GM19351 (cell line): ENCODE data around the gene KCNIP3.
"Not testable (repeated sequence)": the region's sequence is repeated elsewhere in the genome, so short reads cannot be mapped to it uniquely, and the experiment has no call there.

ENCODE experiments used
- ATAC-seq: cut with Tn5 transposase; IDR thresholded peaks from one replicate; pipeline ENCODE4 v1.9.1; 2021; ENCODE audit warnings: mild to moderate bottlenecking, moderate library complexity; ENCODE audit not compliant: unreplicated experiment

Gene KCNIP3

DNA sequence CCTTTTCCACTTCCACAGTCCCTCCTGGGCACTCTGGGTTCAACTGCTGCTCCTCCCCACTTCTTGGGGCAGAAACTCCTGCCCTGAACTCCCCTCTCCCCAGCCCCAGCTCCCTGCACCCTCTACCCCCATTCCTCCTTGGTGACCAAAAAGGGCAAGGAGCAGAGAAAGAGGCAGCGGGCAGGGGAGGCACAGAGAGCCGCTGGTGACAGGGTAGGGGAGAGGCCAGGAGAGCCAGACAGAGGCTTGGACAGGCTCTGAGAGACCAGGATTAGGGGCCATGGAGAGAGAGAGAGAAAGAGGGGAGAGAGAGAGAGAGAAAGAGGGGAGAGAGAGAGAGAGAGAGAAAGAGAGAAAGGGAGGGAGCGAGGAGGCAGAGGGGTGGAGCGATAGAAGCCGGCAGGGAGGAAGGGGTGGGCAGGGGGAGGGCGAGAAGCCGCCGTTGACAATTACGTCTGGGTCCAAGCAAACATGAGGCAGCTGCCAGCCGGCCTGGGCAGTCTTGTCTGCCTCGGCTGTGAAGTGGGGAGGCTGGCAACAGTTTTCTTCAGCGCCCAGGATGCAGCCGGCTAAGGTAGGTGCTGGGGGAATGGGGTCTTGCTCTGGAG lies at the start of gene KCNIP3:
KCNIP3 (plus strand) TSS at position 468 of the 608 bp plus-strand sequence; CDS start at position 560, 92 bp downstream.
- no peak for ATAC-seq

DNA sequence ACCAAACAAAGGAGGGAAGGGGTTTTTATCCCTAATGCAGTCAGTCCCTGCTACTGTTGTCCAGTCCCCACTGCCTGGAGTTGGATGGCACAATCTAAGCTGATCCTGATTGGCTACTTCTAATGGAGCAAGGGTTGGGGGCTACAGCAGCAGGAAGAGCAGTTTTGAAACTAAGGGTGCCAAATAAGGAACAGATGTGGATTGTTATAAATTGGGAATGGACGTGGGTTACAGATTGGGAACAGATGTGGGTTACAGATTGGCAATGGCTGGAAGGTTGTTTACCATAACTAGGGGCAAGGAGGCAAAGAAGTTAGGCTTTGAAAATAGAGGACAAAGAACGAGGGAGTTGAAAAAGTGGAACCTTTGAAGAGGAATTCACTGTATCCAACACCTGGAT lies 38.9 kb upstream of the KCNIP3 start:
- no peak for ATAC-seq

DNA sequence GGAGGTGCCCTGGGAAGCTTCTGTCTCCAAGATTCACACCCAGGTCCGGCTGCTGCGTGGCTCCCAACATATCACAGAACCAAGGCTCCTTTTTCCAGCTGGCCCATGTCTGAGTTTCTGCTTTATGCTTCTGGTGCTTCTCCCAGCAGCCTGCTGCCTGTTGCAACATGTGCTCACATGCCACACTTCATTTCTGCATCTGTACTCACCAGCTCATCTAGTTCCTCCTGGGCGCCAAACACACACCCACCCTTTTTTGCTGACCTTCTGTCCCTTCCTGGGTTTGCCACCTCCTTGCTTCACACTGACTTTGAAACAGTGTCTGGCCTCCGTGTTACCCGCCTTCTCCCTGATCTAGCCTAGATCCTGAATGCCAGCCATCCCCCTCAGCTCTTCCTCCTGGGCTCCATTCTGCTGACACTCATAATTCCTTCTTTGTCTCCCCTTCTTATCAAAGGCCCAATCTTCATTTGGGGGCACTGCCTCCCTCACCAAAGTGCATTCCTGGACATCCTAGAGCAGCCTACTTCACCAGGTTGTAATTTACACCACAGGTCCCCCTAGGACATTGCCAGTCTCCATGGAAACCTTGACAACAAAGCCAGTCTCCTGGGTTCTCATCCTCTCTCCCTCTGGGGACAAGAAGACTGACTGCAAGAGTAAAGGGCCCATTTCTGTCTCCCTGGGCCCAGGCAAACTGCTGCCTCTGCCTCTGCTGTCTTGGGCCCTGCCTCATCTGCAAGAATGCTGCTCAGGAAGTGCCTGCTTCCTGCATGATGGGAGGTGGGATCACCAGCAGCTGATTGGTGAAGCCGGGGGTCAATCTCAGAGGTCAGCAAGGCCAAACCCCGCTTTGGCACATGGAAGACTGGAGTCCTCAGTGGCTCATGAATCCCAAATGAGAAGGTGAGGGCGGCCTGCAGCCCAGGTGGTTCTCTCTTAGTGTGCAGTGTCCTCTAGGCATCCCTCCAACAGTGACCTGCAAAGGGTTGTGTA lies 36.8 kb upstream of the KCNIP3 start:
- ATAC-seq = no peak

DNA sequence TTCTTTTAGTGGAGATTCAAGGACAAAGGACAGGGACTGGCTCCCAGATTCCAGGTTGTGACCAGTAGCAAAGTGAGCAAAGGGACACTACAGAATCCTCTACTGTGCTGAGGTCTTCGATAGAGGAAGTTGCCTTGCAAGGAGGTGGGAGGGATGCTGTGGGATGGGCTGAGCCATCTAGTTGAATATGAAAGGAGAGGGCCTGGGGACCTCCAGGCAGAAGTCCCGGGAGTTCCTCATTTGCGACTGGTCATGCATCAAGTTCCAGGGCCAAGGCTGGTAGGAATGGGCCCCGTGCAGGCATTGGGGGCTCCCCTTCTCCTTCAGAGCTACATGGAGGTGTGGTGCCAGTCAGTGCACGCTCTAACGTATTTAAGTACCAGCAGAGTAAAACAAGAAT lies 35.5 kb upstream of the KCNIP3 start:
- ATAC-seq = no peak

DNA sequence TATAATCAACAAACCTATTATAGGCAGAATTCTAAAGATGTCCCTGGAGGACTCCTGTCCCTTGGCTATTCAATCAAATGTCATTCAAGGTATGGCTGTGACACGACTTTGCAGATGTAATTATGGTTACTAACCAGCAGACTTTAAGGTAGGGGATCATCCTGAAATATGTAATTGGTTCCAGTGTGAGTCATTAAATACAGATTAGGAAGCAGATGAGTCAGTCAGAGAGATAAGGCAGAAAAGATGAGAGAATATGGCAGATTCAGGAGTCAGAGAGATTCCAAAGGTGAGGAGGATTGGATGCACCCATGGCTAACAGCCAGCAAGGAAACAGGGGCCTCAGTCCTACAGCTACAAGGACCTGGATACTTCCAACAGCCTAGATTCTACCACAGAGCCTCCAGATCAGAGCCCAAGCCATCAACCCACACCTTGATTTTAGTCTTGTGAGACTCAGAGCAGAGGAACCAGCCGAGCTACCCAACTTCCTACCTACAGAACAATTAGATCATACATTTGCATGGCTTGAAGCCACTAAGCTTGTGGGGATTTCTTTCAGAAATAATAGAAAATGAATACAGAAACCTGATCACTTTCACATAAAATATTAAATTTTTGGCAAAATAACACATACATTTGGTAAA lies 34.1 kb upstream of the KCNIP3 start:
- ATAC-seq = no peak

DNA sequence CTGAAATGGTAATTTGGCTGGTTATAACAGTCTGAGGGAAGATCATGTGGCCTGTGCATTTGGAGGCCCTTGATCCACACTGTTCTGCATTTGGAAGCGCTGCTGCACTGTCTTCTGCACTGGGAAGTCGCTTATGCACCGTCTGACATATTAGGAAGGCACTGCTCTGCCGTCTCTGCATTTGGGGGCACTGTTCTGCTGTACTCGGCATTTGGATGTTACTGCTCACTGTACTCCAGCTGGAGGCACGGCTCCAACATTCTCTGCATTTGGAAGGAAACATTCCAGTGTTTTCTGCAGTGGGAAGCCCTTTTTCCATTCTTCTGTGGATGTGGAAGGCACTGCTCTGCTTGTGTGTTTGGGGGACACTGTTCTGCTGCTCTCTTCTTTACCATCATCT lies 32.5 kb upstream of the KCNIP3 start:
- ATAC-seq = no peak

DNA sequence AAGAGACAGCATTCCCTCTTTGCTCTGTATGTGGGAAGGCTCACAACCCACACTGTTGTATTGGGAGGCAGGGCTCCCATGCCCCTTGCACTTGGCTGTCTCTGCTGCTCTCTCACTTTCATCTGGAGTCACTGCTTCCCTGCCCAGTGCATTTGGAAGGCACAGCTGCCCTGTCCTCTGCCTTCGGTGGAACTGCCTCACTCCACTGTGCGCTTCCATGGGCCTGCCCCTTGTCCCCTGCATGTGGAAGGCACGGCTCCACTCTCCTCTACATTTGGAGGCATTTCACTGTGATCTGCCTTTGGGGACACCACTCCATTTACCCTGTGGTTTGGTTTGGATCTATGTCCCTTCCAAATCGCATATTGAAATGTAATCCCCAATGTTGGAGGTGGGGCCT lies 32.0 kb upstream of the KCNIP3 start:
- ATAC-seq = no peak

DNA sequence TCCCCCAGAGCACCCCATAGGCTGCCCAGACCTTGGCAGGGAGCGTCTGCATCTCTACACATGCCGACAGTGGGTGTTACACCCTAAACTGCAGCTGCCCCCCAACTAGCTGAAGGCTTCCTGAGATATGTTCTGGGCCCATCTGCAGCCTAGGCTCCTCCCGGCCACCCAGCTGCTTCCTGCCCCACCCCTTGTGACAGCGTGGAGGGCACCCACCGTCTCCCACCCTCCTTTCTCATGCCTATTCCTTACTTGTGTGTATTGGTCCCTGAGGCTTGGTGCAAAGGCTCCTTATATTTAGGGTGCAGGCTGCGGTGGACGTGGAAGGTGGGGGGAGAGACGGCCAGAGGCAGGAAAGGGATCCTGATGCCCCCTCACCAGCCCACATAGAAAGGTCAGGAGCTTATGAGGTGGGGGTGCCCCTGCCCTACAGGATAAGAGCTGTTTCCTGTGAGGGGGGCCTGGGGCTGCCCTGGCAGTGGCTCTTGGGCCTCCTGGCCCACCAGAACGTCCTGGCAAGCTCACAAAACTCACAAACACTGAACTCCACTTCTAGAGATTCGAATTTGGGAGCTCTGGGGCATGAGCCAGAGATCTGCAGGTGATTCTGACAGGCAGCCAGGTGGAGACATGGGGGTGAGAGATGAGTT lies 30.2 kb upstream of the KCNIP3 start:
- no peak for ATAC-seq

DNA sequence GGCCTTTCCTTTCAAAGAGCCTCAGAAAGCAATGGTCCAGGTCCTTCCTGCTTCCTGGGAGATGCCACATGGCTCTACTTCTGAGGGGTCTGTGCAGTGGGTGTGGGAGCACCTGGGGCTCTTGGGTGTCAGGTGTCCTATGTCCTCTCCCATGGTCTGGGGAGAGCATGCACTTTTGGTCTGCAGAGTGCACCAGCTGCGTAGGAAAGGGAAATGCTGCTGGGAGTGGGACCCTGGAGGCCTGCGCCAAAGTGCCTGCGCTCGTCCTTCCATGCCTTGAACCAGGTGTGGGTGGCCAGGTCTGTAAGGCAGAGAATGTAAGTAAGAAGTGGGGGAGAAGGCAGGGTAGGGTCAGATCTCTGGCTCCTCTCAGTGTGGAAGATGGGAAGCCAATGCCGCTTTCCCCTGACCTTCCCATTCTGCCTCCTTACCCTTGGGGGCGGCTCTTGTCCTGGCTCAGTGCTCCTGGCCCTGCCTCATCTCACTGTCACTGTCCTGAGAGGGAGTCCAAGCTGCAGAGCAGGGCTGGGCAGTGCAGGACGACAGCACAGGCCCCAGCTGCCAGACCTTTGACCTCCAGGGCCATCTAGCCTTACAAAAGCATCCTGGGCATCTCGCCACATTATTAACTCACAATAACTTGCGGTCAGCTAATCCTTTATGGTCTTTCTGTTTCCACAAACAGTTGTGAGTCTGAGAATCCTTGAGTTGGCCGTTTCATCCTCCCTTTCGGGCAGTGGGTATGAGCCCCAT lies 29.5 kb upstream of the KCNIP3 start:
- ATAC-seq = no peak

DNA sequence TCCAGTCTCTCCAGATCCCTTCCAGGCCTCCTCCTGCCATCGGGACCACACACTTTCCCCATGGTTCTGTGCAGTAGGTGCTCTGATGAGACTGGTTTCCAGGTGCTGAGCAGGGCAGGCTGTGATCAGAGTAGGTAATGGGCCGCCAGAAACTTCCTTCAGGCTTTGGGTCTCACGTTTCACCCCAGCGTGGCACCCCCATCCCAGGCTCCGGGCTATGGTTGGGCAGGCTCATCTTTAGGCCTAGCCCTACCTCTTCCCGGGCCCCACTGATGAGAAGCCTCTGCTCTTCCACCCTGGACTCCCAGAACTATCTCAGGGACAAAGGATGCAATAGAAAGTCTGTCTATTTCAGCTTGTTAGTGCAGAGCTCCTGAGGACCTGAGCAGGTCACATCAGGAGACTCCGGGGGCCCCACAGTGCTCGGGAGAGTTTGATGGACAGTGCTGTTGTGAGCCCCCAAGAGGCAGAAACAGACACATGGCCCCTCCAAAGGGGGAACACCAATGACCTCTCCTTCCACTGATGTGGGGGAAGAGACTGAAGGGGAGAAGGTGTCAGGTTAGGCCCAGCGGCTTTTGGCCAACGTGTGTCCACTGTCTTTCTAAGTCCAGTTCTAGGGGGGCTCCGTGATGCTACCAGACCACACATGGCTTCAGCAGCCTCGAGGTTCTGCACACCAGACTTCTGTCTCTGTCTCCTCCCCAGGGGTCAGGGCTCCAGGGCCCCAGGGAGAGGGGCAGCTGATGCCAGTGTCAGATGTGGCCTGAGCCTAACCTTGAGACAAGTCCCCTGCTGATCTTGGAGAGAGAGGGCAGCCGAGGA lies 28.7 kb upstream of the KCNIP3 start:
- ATAC-seq = no peak

DNA sequence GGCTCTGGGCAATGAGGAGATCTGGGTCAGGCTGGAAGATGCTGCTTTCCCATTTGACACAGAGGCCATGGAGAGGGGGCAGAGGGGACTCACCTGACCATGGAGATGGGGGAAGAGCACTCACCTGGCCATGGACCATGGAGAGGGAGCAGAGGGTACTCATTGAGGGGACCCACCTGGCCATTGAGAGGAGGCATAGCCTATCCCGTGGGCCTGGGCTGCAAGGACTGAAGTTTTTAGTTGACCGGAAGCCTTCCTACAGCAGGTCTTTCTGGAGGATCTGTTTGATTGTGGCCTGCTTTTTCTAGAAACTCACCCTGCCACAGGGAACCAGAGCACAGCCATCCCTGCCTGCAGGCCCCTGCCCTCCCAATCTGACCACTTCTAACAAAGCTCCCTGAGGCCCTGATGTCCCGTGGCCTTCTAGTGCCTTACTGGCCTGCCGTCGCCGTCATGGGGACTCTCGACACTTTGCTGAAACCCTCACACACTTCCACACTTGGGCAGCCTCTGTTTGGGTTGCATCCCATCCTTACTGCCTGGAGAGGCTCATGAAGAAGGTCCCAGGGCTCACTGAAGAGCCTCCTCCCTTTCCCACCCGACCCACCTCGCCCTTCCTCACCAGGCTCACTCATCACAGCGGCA lies 28.0 kb upstream of the KCNIP3 start:
- ATAC-seq = no peak

DNA sequence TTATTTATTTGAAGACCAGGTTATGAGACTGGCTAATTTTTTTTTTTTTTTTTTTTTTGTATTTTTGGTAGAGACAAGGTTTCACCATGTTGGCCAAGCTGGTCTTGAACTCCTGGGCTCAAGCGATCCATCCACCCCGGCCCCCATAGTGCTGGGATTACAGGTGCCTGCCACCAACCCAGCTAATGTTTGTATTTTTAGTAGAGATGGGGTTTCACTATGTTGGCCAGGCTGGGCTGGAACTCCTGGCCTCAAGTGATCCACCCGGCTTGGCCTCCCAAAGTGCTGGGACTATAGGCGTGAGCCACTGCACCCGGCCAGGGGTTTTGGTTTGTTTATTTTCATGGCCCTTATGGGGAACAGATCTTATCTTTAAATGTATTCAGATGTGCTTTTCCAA lies 27.4 kb upstream of the KCNIP3 start:
- ATAC-seq = not testable (repeated sequence)

DNA sequence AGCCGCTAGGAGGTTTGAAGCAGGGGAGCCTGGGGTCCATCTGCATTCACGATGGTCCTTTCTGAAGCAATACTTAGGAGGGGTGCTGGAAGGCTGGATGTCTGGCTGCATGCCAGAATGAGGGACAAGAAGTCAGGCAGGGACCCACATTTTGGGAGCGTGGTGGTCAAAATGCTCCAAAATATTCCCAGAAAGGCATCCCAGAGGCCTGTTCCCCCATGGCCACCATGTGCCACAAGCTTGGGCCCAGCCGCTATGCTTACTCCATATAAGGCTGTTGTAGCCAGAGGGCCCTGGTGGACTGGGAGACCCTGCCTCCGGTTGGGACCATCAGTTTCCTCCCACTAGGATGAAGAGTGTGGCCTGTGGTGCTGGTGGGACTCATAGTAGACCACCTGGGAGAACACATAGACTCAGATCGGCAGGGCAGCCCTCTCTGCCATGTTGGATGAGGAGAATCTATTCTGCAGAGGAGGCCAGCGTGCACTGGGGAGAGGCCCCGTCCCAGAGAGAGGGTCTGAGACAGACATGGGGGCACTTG lies 26.5 kb upstream of the KCNIP3 start:
- no peak for ATAC-seq

DNA sequence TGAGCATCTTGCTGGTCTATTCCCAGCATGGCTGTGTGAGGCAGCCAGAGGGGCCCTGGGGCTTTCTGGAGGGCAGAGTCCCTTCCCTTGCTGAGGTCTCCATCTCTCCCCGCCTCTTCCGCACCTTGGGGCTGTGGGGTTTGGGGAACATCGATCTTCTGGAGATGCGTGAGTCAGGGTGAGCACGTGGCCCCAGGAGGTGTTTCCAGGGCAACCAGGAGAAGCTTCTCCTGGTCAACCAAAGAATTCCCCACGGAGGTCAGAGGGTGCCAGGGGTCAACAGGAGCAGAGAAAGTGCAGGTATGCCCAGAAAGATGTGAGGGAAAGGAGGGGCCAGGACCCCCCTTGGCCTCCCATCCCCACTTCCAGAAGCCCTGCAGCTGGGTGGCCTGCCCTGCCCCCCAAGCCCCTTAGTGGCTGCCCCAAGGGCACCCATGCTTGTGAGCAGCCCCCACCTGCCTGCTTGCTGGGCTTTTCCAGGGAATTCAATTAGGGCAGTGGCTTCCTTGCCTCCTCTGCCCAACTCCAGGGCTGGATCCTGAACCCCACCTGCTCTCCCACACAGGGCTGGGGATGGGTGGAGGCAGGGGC lies 25.7 kb upstream of the KCNIP3 start:
- no peak for ATAC-seq

DNA sequence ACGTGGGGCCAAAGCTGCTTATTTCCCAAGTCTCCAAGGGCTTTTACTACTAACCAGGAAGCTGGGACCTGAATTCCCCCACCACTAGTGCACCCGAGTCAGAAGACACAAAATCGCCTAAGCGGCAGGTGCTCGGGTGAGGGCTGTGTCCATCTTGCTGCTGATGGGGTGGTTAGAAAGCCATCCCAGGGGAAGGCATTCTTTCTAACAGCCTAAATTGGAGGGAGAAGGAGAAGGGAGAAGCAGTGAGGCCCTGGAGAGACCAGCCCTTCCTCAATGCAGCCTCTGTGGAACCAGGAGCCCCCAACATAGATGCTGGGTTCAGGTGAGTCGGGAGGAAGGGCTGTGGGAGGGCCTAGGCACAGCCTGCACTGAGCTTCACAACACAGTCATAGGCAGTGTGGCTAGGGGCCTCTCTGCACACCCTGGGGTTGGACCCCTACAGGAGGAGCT lies 24.8 kb upstream of the KCNIP3 start:
- ATAC-seq = no peak

DNA sequence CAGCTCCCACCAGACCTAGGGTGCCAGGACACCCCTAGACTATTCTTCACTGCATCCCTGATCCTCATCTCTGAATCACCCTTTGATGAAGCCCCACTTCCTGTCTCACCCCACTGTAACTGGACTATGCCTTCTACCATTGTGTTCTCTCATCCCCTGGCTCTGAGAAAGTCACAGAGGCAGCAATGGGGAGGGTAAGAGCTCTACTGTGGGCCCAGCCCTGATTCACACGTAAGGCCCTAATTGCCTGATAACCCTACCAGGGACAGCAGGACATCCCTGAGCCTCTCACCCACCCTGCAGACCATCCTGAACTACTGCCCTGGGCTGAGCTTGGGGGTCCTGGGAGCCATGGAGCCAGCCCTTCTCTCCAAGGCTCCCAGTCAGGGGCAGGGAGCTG lies 24.4 kb upstream of the KCNIP3 start:
- ATAC-seq = no peak

DNA sequence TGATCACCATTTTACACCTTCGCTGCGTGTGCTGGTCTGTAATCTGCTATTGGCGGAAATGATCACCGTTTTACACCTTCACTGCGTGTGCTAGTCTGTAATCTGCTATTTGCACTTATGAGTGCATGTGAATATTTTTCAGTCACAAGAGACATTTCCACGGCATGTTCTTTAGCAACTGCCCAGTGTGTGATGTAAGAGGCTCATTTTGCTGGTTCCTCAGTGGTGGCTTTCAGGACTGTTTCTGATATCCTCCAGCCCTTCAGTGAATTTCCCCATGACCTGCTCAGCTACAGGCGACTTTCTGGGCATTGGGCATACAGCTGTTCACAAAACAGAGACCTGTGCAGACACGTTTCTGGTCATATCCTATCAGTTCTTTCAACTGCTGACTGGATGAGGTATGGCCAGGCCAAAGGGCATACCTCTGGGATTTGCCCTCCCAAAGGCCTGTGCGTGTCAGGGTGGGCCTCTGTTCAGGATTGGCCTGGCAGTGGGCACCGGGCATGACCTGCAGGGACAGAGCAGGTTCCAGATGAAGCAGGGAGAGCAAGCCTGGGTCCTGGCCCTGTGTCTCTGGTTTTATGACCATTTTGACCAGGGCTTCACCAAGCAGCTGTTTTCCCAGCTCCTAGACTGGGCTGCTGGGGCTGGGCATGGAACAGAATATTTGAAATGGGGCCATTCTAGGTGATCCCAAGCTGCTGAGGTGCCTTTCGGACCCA lies 23.4 kb upstream of the KCNIP3 start:
- ATAC-seq = no peak
